ENCODE data around the gene IL5. TPM values are rescaled to one million over a fixed set of nuclear protein-coding genes. Genes with fewer than 3 reads are reported as not detected.
"Not testable (repeated sequence)": the region's sequence is repeated elsewhere in the genome, so short reads cannot be mapped to it uniquely, and the experiment has no call there.

Gene IL5
- not detected for total RNA-seq

GRCh38 chr5:132543472-132544201 is at the start of gene IL5:
IL5 (minus strand) TSS chr5:132543522; CDS start chr5:132543478, 44 bp downstream.
- DNase-seq: no peak

- no peak for DNase-seq
These were observed 49.2 kb upstream of the IL5 start for GRCh38 chr5:132592521-132592920.

GRCh38 chr5:132591145-132591544 is 47.8 kb upstream of the IL5 start:
- DNase-seq: no peak

GRCh38 chr5:132589467-132589866 is 46.1 kb upstream of the IL5 start:
- no peak for DNase-seq

GRCh38 chr5:132586063-132586462 is 42.7 kb upstream of the IL5 start:
- DNase-seq: no peak

GRCh38 chr5:132584560-132584959 is 41.2 kb upstream of the IL5 start:
- not testable (repeated sequence) for DNase-seq

- DNase-seq: no peak
These were observed 32.8 kb upstream of the IL5 start for GRCh38 chr5:132576123-132576522.

- no peak for DNase-seq
These were observed 23.3 kb upstream of the IL5 start for GRCh38 chr5:132566657-132567056.

GRCh38 chr5:132564555-132564954 is 21.2 kb upstream of the IL5 start:
- DNase-seq: not testable (repeated sequence)

GRCh38 chr5:132561601-132562000 is 18.3 kb upstream of the IL5 start:
- no peak for DNase-seq

- DNase-seq: no peak
These were observed 16.2 kb upstream of the IL5 start for GRCh38 chr5:132559383-132560060.

GRCh38 chr5:132557478-132558172 is 14.3 kb upstream of the IL5 start:
- DNase-seq: peak; percentile 25

- DNase-seq: peak; percentile 85
These were observed 13.6 kb upstream of the IL5 start, which contains the start of gene RAD50 for GRCh38 chr5:132556763-132557477. RAD50 (plus strand) TSS chr5:132556977; CDS start chr5:132557325, 348 bp downstream.

- no peak for DNase-seq
These were observed 12.9 kb upstream of the IL5 start for GRCh38 chr5:132556153-132556762.

GRCh38 chr5:132549576-132549975 is 6.3 kb upstream of the IL5 start:
- no peak for DNase-seq

GRCh38 chr5:132548834-132549233 is 5.5 kb upstream of the IL5 start:
- DNase-seq: not testable (repeated sequence)

- DNase-seq: no peak
These were observed 3.9 kb upstream of the IL5 start for GRCh38 chr5:132547269-132547668.

GRCh38 chr5:132546108-132546507 is 2.8 kb upstream of the IL5 start:
- no peak for DNase-seq

- no peak for DNase-seq
These were observed 2.6 kb downstream of the IL5 start for GRCh38 chr5:132540764-132541163.

- DNase-seq: no peak
These were observed 3.2 kb downstream of the IL5 start for GRCh38 chr5:132540149-132540548.

GRCh38 chr5:132539716-132540115 is 3.6 kb downstream of the IL5 start:
- DNase-seq: no peak

GRCh38 chr5:132530946-132531345 is 12.4 kb downstream of the IL5 start:
- no peak for DNase-seq
